GM06990 (cell line): ENCODE measurements around the gene ZGRF1.

ENCODE experiments used
- DNase-seq: peaks from one replicate; pipeline ENCODE4 v3.0.0-alpha.2; 2011; ENCODE audit not compliant: insufficient read length; ENCODE audit errors: extremely low read depth
- H3K27me3 ChIP-seq: replicated peaks from 2 replicates; pipeline ENCODE4 v1.6.0; 2011; ENCODE audit warnings: low read length; ENCODE audit not compliant: control insufficient read depth, insufficient read depth
- H3K36me3 ChIP-seq: 2 replicates; pipeline ENCODE4 v1.5.1; 2011; ENCODE audit warnings: low read length; ENCODE audit not compliant: control insufficient read depth, insufficient read depth
- H3K4me3 ChIP-seq: replicated peaks from 2 replicates; pipeline ENCODE4 v1.5.1; 2011; ENCODE audit warnings: low read depth, mild to moderate bottlenecking, control low read depth, low read length
- TF ChIP-seq, protein P1 (sequence below): IDR thresholded peaks from 2 replicates; pipeline ENCODE4 v1.5.1; 2011; ENCODE audit warnings: low read length, control low read depth, mild to moderate bottlenecking, inconsistent platforms; ENCODE audit not compliant: insufficient read depth, poor library complexity, severe bottlenecking

Gene ZGRF1

DNA sequence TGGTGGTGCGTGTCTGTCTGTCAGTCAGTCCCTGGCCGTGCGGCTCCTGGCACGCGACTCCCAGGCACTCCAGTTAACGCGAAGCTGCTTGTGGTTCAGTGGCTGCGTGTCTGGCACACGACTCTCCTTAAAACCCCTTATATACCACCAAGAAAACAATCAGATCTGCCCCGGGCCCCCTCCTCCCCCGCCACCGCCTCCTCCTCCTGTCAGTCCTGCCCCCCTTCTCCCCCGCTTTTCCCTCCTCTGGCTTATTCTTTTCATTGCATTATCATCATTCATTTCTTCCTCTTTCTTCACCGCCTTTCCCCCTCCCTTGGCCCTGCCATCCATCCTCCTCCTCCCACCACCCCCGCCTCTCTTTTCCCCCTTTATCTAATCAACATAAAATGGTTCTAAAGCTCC is 120.6 kb downstream of the ZGRF1 start, which contains the start of gene NEUROG2:
TSS of gene NEUROG2 (minus strand) at position 115 of the 405 bp plus-strand sequence. CDS start 705 bp downstream, outside the sequence.
- Histone ChIP-seq H3K36me3 (no peaks in the 10 kb centered on the region), H3K4me3 (peak within 1 kb of the TSS; percentile 79), H3K27me3 (no peaks in the 10 kb centered on the region)
- TF ChIP-seq, protein P1, sequence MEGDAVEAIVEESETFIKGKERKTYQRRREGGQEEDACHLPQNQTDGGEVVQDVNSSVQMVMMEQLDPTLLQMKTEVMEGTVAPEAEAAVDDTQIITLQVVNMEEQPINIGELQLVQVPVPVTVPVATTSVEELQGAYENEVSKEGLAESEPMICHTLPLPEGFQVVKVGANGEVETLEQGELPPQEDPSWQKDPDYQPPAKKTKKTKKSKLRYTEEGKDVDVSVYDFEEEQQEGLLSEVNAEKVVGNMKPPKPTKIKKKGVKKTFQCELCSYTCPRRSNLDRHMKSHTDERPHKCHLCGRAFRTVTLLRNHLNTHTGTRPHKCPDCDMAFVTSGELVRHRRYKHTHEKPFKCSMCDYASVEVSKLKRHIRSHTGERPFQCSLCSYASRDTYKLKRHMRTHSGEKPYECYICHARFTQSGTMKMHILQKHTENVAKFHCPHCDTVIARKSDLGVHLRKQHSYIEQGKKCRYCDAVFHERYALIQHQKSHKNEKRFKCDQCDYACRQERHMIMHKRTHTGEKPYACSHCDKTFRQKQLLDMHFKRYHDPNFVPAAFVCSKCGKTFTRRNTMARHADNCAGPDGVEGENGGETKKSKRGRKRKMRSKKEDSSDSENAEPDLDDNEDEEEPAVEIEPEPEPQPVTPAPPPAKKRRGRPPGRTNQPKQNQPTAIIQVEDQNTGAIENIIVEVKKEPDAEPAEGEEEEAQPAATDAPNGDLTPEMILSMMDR: no peak
- no peak for DNase-seq

DNA sequence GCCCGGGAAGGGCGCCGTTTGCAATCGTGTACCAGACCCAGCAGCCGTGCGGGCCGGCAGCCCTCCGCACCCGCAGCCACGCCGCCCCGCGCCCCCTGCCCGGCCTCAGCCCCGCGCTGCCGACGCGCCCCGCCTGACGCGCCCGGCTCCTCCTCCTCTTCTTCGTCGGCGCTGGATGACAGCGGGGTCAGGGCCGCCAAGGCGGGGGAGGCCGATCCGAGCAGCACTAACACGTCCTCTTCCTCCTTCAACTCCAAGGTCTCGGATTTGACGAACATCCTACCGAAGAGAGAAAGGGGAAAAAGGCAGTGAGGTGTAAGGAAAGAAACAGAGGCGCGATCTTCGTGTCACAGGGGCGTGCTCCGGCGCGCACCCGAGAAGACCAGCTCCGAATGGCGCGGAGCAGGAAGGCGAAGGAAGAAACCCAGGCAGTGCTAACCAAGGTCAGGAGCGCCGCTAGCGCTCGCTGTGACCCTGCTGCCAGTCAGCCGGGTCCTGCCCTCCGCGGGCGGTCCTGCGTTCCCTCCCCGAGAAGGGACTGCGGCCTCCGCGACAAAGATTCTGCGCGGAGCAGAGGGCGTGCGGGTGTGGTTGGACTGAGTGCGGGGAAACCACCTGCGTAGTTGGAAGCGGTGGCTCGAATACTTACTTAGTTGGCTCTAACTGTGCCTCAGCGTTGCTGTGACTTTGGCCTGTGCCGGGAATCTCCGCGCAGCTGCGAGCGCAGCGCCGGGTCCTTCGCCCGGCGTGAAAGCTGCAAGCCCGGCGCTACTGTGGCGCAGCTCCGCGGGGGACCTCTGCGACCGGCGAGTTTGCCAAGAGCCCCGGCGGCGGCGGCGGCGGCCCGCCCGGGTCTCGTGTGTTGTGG is 121.3 kb downstream of the ZGRF1 start:
- Histone ChIP-seq H3K36me3 (no peaks in the 10 kb centered on the region), H3K27me3 (no peaks in the 10 kb centered on the region), H3K4me3 (peak overlapping the region; percentile 79)
- DNase-seq: peak; percentile 79
- TF ChIP-seq, protein P1: no peak

DNA sequence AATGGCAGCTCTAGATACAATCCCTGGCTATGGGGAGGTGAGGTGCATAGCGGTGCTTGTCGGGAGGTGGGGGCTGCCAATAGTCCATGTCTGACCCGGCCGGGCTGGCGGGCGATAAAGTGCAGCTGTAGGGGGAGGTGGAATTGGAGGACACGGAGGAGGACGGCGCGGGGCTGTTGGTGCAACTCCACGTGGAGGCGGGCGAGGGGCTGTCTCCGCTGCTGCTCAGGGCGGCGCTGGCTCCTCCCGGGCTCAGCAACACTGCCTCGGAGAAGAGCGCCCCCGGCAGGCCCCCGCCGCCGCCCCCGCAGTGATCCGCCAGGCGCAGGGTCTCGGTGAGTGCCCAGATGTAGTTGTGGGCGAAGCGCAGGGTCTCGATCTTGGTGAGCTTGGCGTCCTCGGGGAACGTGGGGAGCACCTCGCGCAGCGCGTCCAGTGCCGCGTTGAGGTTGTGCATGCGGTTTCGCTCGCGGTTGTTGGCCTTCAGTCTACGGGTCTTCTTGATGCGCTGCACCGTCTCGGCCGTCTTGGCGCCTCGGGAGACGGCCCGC is 122.0 kb downstream of the ZGRF1 start:
- DNase-seq: peak; percentile 69
- Histone ChIP-seq H3K36me3 (no peaks in the 10 kb centered on the region), H3K27me3 (no peaks in the 10 kb centered on the region), H3K4me3 (peak overlapping the region; percentile 79)
- TF ChIP-seq, protein P1: peak; percentile 56

DNA sequence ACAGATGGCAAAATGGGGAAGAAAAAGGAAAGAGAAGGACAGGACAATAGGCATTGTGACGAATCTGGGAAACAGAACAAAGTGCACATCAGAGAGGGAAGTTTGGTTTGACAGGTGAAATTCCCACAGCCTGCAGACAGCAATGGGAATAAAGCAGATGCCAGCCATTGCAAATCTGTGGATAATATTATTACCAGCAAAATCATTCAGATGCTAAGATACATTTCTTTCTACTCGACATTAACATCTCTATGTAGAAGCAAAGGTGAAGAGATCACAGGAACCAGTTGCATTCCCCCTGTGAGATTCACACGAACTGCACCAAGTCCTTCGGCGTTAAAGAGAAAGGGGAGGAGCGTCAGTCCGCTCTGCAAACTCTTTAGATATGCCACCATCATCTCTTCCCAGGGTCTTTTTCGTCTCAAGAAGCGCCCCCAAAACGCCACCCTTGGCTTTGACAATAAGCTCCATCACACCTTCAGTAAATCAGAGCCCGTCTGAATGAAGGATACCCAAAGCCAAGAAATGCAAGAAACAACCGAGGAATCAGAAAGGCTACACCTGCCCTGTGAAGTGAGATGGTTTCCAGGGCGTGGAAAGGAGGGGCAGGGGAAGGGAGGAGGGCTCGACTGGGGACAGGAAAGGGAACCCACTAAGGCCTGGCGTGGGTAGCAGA is 122.6 kb downstream of the ZGRF1 start:
- H3K4me3 ChIP-seq: peak overlapping the region; percentile 79
- H3K36me3 ChIP-seq: no peaks in the 10 kb centered on the region
- TF ChIP-seq, protein P1: no peak
- no peak for DNase-seq
- H3K27me3 ChIP-seq: no peaks in the 10 kb centered on the region

DNA sequence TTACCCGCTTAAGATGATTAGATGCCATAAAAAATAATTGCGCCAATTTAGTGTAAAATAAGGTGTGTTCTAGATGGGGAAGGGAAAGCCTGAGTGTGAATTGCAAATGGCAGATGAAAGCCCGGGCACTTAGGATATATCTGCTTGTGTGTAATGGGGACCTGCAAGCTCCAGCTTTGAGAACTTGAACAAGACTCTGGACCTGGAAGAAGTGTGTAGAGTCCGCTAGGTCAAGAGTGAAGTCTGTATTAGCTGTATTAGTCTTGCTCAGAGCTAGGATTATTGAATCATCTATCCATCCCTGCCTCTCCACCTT is 124.9 kb downstream of the ZGRF1 start:
- TF ChIP-seq, protein P1: no peak
- no peaks in the 10 kb centered on the region for H3K36me3 ChIP-seq
- H3K27me3 ChIP-seq: no peaks in the 10 kb centered on the region
- H3K4me3 ChIP-seq: no peak overlapping the region
- DNase-seq: no peak
